ENCODE results near the gene RSPH3.
"Not testable (repeated sequence)": the region's sequence is repeated elsewhere in the genome, so short reads cannot be mapped to it uniquely, and the experiment has no call there.

The RSPH3 gene

DNA sequence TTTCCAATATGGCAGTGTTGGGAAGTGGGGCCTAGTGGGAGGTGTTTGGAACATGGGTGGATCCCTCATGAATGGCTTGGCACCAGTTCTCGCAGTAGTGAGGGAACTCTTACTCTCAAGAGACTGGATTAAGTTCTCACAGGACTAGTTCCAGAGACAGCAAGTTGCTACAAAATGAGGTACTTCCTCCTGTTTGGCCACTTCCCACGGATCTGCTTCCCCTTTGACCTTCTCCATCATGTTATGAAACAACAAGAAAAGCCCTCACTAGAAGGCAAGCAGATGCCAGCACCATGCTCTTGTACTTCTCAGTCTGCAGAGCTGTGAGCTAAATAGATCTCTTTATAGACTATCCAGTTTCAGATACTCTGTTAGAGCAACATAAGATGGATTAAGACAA lies 3.1 kb downstream of the RSPH3 start:
- Histone ChIP-seq H3K4me1 (peaks cover 0 to 13% (median 3%) of the 10 kb centered on the region in 4 donors), H3K4me3 (no peak overlapping the region), H3K36me3 (peaks cover 0 to 15% (median 15%) of the 10 kb centered on the region in 3 donors), H3K27me3 (no peaks in the 10 kb centered on the region), H3K9me3 (no peaks in the 10 kb centered on the region), H3K27ac (no peak overlapping the region)
- intact Hi-C loops (cut with DNase I; ENCODE audit: low total_unique reads) = loop anchor here (10.0 kb wide), 1 partner anchor 202 kb away; no protein-coding TSS in a partner anchor
- TF ChIP-seq, protein P1, sequence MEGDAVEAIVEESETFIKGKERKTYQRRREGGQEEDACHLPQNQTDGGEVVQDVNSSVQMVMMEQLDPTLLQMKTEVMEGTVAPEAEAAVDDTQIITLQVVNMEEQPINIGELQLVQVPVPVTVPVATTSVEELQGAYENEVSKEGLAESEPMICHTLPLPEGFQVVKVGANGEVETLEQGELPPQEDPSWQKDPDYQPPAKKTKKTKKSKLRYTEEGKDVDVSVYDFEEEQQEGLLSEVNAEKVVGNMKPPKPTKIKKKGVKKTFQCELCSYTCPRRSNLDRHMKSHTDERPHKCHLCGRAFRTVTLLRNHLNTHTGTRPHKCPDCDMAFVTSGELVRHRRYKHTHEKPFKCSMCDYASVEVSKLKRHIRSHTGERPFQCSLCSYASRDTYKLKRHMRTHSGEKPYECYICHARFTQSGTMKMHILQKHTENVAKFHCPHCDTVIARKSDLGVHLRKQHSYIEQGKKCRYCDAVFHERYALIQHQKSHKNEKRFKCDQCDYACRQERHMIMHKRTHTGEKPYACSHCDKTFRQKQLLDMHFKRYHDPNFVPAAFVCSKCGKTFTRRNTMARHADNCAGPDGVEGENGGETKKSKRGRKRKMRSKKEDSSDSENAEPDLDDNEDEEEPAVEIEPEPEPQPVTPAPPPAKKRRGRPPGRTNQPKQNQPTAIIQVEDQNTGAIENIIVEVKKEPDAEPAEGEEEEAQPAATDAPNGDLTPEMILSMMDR (IDR thresholded peaks at IDR 0.05) = no peak
- DNase-seq = no peak

DNA sequence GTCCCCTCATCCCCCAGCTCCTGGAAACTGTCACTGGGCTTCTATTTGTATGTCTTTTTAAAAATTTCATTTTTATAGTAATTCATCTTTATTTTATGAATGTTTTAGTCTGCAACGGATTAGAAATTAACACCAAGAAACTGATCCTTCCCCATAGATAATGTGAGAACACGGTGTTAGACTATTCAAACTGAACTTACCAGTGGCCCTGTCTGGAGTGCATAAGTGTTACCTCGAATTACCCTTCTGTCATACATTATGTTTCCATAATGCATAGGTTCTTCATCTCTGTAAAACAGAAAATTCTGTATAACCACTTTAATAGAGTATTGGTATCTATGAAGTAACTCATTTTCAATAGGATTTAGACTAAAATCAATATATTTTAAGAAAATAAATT lies 6.4 kb downstream of the RSPH3 start:
- TF ChIP-seq, protein P1 (IDR thresholded peaks at IDR 0.05) = no peak
- Histone ChIP-seq H3K9me3 (peaks cover 0 to 20% (median 0%) of the 10 kb centered on the region in 3 donors), H3K36me3 (peaks cover 4 to 15% (median 15%) of the 10 kb centered on the region in 3 donors), H3K27ac (no peak overlapping the region), H3K4me3 (no peak overlapping the region), H3K4me1 (peaks cover 0 to under 1% (median 0%) of the 10 kb centered on the region in 4 donors), H3K27me3 (no peaks in the 10 kb centered on the region)
- intact Hi-C loops (cut with DNase I; ENCODE audit: low total_unique reads) = loop anchor here (10.0 kb wide), 1 partner anchor 199 kb away; no protein-coding TSS in a partner anchor
- no peak for DNase-seq

DNA sequence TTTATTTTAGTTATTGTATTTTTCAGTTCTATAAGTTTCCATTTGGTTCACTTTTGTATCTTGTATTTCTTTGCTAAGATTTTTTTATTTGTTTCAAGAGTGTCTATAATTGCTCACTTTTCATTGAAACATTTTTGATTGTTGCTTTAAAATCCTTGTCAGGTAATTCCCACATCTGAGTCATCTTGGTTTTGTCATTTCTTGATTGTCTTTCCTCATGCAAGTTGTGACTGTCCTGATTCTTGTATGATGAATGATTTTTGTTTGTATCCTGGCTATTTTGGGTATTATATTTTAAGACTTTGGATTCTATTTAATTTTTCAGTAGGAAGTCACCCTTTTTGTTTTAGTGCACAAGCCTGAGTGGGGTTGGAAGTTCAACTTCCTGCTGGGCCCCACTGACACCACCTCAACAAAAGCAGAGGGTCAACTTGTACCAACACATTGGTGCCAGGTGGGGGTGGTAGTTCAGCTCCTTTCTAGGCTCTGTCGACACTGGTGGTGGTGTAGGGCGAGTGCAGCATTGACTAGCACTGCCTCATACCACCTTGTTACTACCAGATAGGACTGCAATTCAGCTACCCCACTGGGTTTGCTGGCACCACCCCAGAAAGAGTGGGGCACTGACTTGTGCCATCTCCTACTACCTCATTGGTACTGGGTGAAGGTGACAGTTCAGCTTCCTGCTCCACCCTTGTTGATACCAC lies 8.8 kb downstream of the RSPH3 start:
- Histone ChIP-seq H3K9me3 (peaks cover 0 to 25% (median 0%) of the 10 kb centered on the region in 3 donors), H3K36me3 (peaks cover 4 to 15% (median 15%) of the 10 kb centered on the region in 3 donors), H3K27ac (no peak overlapping the region), H3K4me3 (no peak overlapping the region), H3K27me3 (no peaks in the 10 kb centered on the region), H3K4me1 (no peaks in the 10 kb centered on the region)
- TF ChIP-seq, protein P1 (IDR thresholded peaks at IDR 0.05) = no peak
- no peak for DNase-seq
- intact Hi-C loops (cut with DNase I; ENCODE audit: low total_unique reads) = loop anchor here (10.0 kb wide), 1 partner anchor 196 kb away; no protein-coding TSS in a partner anchor

DNA sequence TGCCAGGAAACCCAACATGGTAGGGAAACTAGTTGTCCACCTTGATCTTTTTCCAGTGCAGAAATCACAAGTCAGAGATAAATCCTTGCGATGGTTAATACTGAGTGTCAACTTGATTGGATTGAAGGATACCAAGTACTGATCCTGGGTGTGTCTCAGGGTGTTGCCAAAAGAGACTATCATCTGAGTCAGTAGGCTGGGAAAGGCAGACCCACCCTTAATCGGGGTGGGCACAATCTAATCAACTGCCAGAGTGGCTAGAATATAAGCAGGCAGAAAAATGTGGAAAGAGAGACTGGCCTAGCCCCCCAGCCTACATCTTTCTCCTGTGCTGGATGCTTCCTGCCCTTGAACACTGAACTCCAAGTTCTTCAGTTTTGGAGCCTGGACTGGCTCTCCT lies 10.3 kb downstream of the RSPH3 start:
- Histone ChIP-seq H3K9me3 (peaks cover 0 to 25% (median 0%) of the 10 kb centered on the region in 3 donors), H3K36me3 (peaks cover 8 to 15% (median 15%) of the 10 kb centered on the region in 3 donors)
- H3K27ac ChIP-seq, H3K27me3 ChIP-seq, H3K4me3 ChIP-seq, DNase-seq, H3K4me1 ChIP-seq: not testable (repeated sequence)
- intact Hi-C loops (cut with DNase I; ENCODE audit: low total_unique reads) = loop anchor here (10.0 kb wide), 1 partner anchor 195 kb away; no protein-coding TSS in a partner anchor

DNA sequence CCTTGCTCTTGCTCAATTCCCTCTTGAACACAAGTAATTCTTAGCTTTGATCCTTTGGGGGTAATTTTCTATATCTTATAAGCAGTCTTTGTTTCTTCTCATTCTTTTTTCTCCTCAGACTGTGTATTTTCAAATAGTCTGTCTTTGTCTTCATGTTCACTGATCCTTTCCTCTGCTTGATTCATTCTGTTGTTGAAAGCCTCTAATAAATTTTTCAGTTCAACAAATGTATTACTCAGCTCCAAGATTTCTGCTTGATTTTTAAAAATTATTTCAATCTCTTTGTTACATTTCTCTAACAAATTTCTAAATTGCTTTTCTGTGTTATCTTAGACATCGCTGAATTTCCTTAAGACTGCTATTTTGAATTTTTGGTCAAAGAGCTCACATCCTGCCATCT lies 11.5 kb downstream of the RSPH3 start:
- no peak for DNase-seq
- no peaks in the 10 kb centered on the region for H3K4me1 ChIP-seq
- H3K27me3 ChIP-seq = no peaks in the 10 kb centered on the region
- peaks cover 8 to 12% (median 10%) of the 10 kb centered on the region in 3 donors for H3K36me3 ChIP-seq
- H3K9me3 ChIP-seq = peaks cover 0 to 25% (median 0%) of the 10 kb centered on the region in 3 donors
- H3K27ac ChIP-seq = no peak overlapping the region
- no peak overlapping the region for H3K4me3 ChIP-seq
- intact Hi-C loops (cut with DNase I; ENCODE audit: low total_unique reads) = no loop called here
- TF ChIP-seq, protein P1 (IDR thresholded peaks at IDR 0.05) = no peak

DNA sequence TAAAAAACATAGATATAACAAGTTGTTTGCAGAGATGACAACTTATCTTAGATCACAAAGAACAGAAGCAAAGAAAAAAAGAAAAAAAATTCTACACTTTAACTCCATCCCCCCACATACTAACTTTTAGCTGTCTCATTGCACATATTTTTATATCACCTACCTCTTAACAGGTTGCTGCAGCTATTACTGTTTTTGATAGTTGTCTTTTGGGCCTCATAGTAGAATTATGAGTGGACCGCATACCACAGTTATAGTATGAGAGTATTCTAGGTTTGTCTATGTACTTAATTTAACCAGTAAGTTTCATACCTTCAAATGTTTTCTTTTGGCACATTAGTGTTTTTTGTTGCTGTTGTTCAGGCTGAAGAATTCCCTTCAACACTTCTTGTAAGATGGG lies 12.3 kb downstream of the RSPH3 start:
- H3K4me1 ChIP-seq = no peaks in the 10 kb centered on the region
- H3K36me3 ChIP-seq = peaks cover 4 to 8% (median 4%) of the 10 kb centered on the region in 3 donors
- no peaks in the 10 kb centered on the region for H3K27me3 ChIP-seq
- intact Hi-C loops (cut with DNase I; ENCODE audit: low total_unique reads) = no loop called here
- no peak overlapping the region for H3K4me3 ChIP-seq
- no peak for DNase-seq
- no peak overlapping the region for H3K27ac ChIP-seq
- TF ChIP-seq, protein P1 (IDR thresholded peaks at IDR 0.05) = no peak
- H3K9me3 ChIP-seq = peaks cover 0 to 25% (median 0%) of the 10 kb centered on the region in 3 donors
